HG03103 (cell line): Measurements from ENCODE around the gene OSTM1.

Source experiments
- ATAC-seq: cut with Tn5 transposase; IDR thresholded peaks from one replicate; pipeline ENCODE4 v1.9.1; 2021; ENCODE audit warnings: low read depth; ENCODE audit not compliant: unreplicated experiment

OSTM1 gene

DNA sequence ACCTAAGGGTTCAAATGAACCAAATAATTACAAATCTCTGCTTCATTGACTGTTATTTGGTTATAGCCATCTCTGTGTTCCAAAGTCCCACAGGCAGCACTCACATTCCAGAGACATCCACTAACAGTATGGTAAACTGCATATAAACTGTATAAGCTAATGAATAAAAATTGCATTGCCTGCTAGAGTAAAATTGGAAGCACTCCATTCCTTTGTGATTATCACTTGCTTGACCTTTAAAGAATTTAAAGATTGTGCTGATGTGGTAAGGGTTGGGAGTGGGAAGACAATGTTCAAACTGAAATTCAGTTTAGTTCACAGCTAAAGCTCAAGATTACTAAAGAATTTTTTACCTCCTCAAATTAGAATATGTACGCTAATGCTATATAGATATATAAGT lies 31.0 kb upstream of the OSTM1 start:
- ATAC-seq = no peak

DNA sequence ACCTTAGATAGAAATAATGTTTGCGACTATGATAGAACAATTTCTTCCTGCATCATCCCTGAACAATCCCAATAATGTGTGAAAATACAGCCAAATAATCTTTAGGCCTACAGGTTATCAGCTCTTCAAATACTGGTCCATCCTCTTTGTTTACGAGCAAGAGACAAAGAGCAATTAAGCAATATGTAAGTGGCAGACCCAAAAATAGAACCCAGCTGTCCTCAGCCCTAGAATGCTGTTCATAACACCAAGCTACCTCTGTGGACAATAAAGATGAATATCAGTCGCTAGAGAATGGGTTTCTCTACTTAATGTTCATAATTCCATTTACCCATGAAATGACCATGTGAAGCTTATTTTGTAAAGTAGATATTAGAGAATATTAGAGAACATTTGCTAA lies 28.4 kb upstream of the OSTM1 start:
- no peak for ATAC-seq

DNA sequence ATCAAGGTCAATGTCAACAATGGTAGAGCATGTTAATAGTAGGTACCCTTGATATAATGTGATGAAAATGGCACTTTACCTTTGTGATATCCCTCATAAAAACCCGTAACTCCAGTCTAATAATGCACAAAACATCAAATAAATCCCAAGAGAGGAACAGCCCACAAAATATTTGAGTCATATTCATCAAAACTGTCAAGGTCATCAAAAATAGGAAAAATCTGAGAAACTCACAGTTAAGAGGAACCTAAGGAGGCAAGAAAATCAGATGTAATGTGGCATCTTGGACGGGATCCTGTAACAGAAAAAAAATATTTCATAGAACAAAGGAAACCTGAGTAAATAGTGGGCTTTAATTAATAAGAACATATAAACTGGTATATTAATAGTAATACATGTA lies 25.5 kb upstream of the OSTM1 start:
- no peak for ATAC-seq

DNA sequence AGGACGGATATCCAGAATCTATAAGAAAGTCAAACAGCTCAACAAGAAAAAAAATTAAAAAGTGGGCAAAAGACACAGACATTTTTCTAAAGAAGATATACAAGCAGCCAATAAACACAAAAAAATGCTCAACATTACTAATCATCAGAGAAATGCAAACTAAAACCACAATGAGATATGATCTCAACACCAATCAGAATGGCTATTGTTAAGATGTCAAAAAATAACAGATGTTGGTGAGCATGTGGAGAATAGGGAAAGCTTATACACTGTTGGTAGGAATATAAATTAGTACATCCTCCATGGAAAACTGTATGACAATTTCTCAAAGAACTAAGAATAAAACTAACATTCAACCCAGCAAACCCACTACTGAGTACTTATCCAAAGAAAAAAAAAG lies 23.3 kb upstream of the OSTM1 start:
- ATAC-seq = no peak

DNA sequence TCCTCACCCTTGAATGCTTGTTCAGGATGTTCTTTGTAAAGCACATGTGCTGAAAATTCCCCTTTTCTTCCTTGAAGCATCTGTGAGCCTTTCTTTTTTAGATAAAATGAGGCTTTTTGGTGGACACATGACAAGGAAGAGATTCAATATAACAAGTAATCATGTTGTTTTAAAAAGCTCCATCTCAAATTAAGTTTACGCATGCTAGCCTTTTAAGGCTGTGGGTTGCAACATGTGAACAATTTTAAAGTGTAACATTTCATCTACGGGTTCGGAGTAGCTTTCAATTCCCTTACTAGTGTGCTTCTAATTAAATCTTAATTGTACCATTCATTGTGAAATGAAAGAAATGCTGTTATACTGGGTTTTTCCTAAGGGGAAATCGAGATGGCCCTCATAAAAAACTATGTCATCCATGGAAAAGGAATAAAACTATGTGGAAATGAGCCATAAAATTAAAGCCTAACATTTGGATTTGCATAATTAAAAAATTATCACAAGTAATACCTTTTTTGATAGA lies 19.3 kb upstream of the OSTM1 start:
- no peak for ATAC-seq

DNA sequence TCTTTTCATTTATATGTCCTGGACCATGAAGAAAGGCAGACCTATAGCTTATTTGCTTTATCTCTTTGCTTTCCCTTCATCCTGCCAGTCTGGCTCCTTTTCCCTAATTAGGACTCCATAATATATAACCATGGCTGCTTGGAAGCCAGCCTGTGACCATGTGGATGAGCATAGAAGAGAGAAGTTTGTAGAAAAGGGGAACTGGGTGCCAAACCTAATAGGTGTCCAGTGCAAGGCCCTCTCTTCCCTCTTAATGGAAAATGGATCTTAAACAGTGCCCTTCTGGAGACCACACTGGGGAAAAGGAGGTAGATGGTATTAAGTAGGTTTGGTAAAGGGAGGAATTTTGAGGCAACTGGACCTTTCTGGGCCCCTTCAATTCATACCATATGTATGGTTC lies 16.7 kb upstream of the OSTM1 start:
- no peak for ATAC-seq

DNA sequence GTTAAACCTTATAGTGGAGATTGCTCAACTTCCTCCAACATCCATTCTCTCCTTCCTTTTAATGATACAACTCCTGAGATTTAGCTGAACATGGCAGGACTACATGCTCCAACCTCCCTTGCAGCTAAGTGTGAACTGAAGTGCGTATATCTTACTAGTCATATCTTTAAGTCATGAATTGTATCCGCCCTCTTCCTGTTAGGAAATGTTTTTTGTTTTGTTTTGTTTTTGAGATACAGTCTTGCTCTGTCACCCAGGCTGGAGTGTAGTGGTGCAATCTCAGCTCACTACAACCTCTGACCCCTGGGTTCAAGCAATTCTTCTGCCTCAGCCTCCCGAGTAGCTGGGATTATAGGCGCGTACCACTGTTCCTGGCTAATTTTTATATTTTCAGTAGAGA lies 8.8 kb upstream of the OSTM1 start:
- no peak for ATAC-seq

DNA sequence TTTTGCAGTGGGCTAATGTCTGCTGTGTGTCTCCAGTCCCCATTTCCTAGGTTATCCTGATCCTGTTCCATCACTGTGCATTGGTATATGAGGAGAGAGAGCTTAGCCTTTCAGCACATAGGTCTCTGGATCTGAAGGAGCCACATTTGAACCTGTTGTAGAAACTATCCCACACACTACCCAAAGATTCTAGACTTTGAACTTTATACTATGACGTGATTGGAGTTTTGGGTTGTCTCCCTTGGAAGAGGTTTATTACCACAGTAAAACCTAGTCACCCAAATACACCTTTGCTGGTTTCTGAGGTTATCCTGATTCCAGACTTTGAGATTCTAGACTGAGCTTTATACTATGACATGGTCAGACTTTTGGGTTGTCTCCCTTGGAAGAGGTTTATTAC lies 8.0 kb upstream of the OSTM1 start:
- no peak for ATAC-seq

- no peak for ATAC-seq
Observed at GRCh38 chr6:108080010-108080780, 5.7 kb upstream of the OSTM1 start.

GRCh38 chr6:108078191-108078590 lies 3.6 kb upstream of the OSTM1 start:
- ATAC-seq = no peak

- ATAC-seq = no peak
Observed at GRCh38 chr6:108074057-108074358, 533 bp downstream of the OSTM1 start.

DNA sequence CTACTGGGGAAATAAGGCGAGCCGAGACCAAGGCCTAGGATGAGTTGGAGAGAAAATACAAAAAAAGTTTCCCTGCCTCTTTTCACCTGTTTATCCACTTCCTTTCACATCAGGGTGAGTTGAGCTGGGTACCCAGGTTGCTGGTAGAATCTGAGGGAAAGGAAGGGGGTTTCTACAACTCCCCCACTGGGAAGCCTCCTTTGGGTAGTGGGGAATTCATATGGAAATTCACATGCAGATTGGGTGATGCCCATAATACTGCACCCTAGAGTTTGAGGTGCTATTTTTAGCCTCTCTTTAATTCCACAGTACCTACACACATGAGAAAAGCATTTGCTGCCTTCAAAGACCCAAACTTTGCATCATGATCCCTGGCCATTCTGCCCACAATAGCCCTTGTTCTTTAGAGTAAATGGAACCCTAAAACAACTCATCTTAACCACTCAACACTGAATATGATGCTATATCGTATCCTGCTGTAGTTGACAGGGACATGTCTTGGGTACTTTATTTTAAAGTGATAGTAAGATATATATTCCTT lies 2.7 kb downstream of the OSTM1 start:
- no peak for ATAC-seq

GRCh38 chr6:108068618-108069017 lies 5.9 kb downstream of the OSTM1 start:
- ATAC-seq = no peak

DNA sequence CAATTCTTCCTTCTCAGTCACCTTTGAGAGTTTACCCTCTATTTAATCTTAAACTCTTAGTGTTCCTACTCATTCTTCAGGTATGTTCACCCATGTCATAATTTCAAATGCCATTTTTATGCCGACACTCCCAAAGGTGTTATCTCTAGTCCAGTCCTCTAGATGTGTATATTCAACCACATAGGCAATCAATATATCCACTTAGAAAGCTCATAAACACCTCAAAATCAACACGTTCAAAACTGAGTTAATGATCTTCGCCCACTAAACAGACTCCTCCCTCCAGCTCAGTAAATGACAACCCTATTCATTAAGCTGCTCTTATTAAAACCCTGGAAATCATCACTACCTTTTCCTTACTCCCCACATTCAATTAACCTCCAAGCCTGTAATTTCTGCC lies 6.4 kb downstream of the OSTM1 start:
- no peak for ATAC-seq

GRCh38 chr6:108052706-108053105 lies 21.8 kb downstream of the OSTM1 start:
- no peak for ATAC-seq

- ATAC-seq = no peak
Observed at GRCh38 chr6:108051481-108051880, 23.1 kb downstream of the OSTM1 start.

- ATAC-seq = no peak
Observed at GRCh38 chr6:108039681-108040080, 34.9 kb downstream of the OSTM1 start.

DNA sequence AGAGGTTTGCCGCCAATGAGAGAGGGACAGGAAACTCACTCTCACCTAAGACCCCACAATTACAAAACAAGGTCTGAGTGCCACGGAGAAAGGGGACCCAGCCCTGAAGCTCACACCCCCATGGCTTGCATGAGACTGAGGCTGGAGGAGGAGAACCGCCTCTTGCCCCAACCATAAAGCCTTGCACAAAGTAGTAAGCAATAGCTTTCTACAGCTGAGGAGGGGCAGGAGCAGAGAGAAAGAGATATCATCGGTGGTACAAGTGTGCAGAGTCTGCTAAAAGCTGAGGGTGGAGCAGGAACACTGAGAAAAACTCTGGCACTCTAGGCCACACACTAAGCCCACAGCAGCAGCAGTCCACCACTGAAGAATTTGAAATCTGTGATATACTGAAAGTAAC lies 37.7 kb downstream of the OSTM1 start:
- no peak for ATAC-seq

- ATAC-seq = no peak
Observed at GRCh38 chr6:108031968-108032367, 42.6 kb downstream of the OSTM1 start.

DNA sequence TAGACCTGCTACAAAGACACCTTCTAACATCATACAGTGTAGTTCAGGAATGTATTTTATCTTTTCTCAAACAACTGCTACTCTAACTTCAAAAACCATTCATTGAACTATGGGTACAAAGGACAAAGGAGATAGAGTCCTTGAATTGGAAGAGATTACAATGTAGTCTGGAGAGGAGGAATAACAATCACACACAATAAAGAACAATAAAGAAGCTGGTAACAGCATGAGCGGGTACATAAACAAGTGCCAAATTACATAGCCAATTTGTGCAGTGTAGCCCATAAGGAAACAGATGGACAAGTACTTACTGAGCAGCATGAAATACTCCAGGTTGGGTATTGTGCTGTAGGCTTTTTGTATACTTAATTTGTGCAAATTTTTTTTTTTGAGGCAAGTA lies 44.3 kb downstream of the OSTM1 start:
- no peak for ATAC-seq

DNA sequence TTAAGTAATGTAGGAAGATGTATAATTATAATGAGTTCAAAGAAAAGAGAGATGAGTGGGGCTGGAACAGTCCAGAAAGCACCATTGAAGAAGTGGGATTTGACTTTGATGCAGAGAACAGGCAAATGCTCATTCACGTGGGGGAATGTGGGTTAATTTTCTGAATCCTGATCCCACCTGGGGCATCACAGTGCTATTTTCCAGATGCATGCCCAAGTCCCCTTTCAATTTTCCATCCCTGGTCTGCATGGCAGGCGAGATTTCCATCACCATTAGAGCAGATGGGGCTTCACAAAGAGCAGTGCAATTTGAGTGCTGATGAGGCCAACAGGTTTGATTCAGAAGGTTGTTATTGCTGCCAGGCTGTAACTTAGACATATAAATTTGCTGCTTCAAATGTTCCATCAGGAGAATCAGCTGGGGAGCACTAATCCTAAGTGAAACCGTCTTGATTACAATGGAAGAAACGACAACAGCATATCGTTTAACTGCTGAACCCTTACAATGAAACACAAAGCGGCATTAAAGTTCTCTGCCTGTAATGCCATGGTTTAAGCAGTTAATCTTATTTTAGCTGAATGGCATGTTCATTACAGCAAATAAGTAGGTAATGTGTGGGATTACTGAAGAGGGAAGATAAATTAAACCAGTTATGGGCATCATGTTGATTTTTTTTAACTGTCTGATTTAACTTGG lies 45.2 kb downstream of the OSTM1 start:
- ATAC-seq = no peak

- ATAC-seq = no peak
Observed at GRCh38 chr6:108027594-108027993, 46.9 kb downstream of the OSTM1 start.
